HepG2 (cell line): ENCODE results near the gene IL1RL2. TPM values are rescaled to one million over a fixed set of nuclear protein-coding genes. Genes with fewer than 3 reads are reported as not detected.

Experiments used
- ATAC-seq: fragments of 200-7000 bp; cut with Tn5 transposase; 3 replicates; pipeline ENCODE4 v1.9.1; 2020; ENCODE audit warnings: mild to moderate bottlenecking, moderate library complexity
- BruUV-seq: library from RNA; stranded (reverse); fragments of 400-500 nt; replicated peaks from 2 replicates; lab custom pipeline; 2021; lab: Mats Ljungman, UMichigan
- CTCF ChIA-PET: fragments of 300-600 bp; formaldehyde crosslinking; extraction: SDS; loops from one replicate; lab custom pipeline; 2021; ENCODE audit warnings: low total read pairs, inconsistent platforms, low intra/inter-chr PET ratio; lab: Yijun Ruan, JAX
- POLR2A ChIA-PET: fragments of 350-600 bp; sonication (Branson Sonifier 250); formaldehyde crosslinking; loops from one replicate; lab custom pipeline; 2020; ENCODE audit warnings: antibody characterized with exemption, inconsistent platforms; lab: Yijun Ruan, JAX
- DNase-seq: peaks from one replicate; pipeline ENCODE4 v3.0.0-alpha.2; 2015; ENCODE audit warnings: low spot score
- FAIRE-seq: peaks from 3 replicates; lab custom pipeline; 2011; peaks lifted over from hg19 to GRCh38; lab: Jason Lieb, UNC
- H2AFZ ChIP-seq: one replicate; pipeline ENCODE4 v1.6.1; 2011; ENCODE audit warnings: low read length, inconsistent platforms
- H3K27ac ChIP-seq: fragments of 300-600 bp; 3 replicates; pipeline ENCODE4 v1.8.0; 2011; ENCODE audit warnings: mixed run types, mild to moderate bottlenecking, mixed read lengths, low read length, inconsistent platforms; ENCODE audit not compliant: insufficient read depth; ENCODE audit errors: extremely low read length
- H3K27me3 ChIP-seq, 2 experiments: fragments of 200-600 bp in 1 of 2; 2 replicates in 1 of 2; 3 replicates in 1 of 2; pipeline versions ENCODE4 v1.6.0 to v1.8.0; 2011; ENCODE audit warnings: low read length in 2 of 2, mild to moderate bottlenecking in 2 of 2, moderate library complexity in 2 of 2, inconsistent platforms in 1 of 2; ENCODE audit not compliant: insufficient read depth in 2 of 2, control insufficient read depth in 1 of 2
- H3K36me3 ChIP-seq, 2 experiments: fragments of 200-600 bp in 1 of 2; replicated peaks in 1 of 2; 2 replicates in 1 of 2; 3 replicates in 1 of 2; pipeline versions ENCODE4 v1.5.1 to v1.8.0; 2011; ENCODE audit warnings: low read length in 2 of 2, inconsistent platforms in 1 of 2; ENCODE audit not compliant: insufficient read depth in 2 of 2, control insufficient read depth in 1 of 2
- H3K4me1 ChIP-seq: 2 replicates; pipeline ENCODE4 v1.5.1; 2012; ENCODE audit warnings: low read length, inconsistent platforms; ENCODE audit not compliant: insufficient read depth
- H3K4me2 ChIP-seq: 2 replicates; pipeline ENCODE4 v1.6.0; 2011; ENCODE audit warnings: low read depth, low read length, inconsistent platforms
- H3K4me3 ChIP-seq, 3 experiments: fragments of 200-600 bp in 1 of 3; sonication (generic), shearing (Covaris generic) in 1 of 3; replicated peaks in 1 of 3; 2 replicates each; pipeline ENCODE4 v1.5.1; 2011 to 2016; ENCODE audit warnings: low read length in 3 of 3, inconsistent platforms in 2 of 3, low read depth in 2 of 3, mild to moderate bottlenecking in 2 of 3, control low read depth in 1 of 3, mixed read lengths in 1 of 3; ENCODE audit not compliant: insufficient read depth in 1 of 3
- H3K79me2 ChIP-seq: one replicate; pipeline ENCODE4 v1.6.1; 2011; ENCODE audit warnings: low read length, inconsistent platforms; ENCODE audit not compliant: insufficient read depth
- H3K9ac ChIP-seq: 2 replicates; pipeline ENCODE4 v1.6.0; 2011; ENCODE audit warnings: mild to moderate bottlenecking, low read depth, low read length, inconsistent platforms; ENCODE audit not compliant: insufficient read depth
- H3K9me3 ChIP-seq: 2 replicates; pipeline ENCODE4 v1.5.1; 2012; ENCODE audit warnings: mild to moderate bottlenecking, low read length
- H4K20me1 ChIP-seq: 2 replicates; pipeline ENCODE4 v1.6.0; 2011; ENCODE audit warnings: inconsistent platforms, mild to moderate bottlenecking, low read length, moderate library complexity; ENCODE audit not compliant: insufficient read depth
- ARNT2 ChIP-seq: sonication (generic); formaldehyde crosslinking; IDR thresholded peaks from 2 replicates; pipeline ENCODE4 v1.8.0; 2022; ENCODE audit warnings: mild to moderate bottlenecking, low read depth, missing genetic modification reagents, moderate library complexity
- CAMTA2 ChIP-seq: sonication (generic); formaldehyde crosslinking; IDR thresholded peaks from 2 replicates; pipeline ENCODE4 v1.4.0; 2020; ENCODE audit warnings: mild to moderate bottlenecking, missing genetic modification reagents, borderline replicate concordance
- FOXA1 ChIP-seq, 2 experiments: fragments of 450-650 bp in 1 of 2; sonication (generic) in 1 of 2; formaldehyde crosslinking in 1 of 2; IDR thresholded peaks; 2 replicates each; pipeline versions ENCODE4 v1.4.0 to v1.6.1; 2016 to 2020; ENCODE audit warnings: missing genetic modification reagents in 1 of 2
- FOXA3 ChIP-seq: IDR thresholded peaks from 2 replicates; pipeline ENCODE4 v1.6.1; 2016; ENCODE audit warnings: missing genetic modification reagents, missing compliant biosample characterization
- HNRNPK ChIP-seq: fragments of 200-400 bp; formaldehyde crosslinking; IDR thresholded peaks from 2 replicates; pipeline ENCODE4 v1.6.1; 2018; ENCODE audit warnings: low read length, low read depth, moderate library complexity, mild to moderate bottlenecking; ENCODE audit not compliant: poor library complexity, severe bottlenecking
- ZNF263 ChIP-seq: sonication (generic); formaldehyde crosslinking; IDR thresholded peaks from 2 replicates; pipeline ENCODE4 v1.4.0; 2020; ENCODE audit warnings: missing genetic modification reagents
- WGBS: methylation state at CpG from one replicate; pipeline ENCODE4 v1.1.6; 2017; ENCODE audit warnings: low lambda C conversion rate; 5-methylcytosine and 5-hydroxymethylcytosine counted together
- in situ Hi-C: cut with HindIII; loops from 2 replicates; pipeline ENCODE4 v1.10.0; 2017; ENCODE audit warnings: low pct_unique_long_range_greater_than_20kb; ENCODE audit not compliant: extremely low pct_ligation_motif_present
- intact Hi-C: fragments of 100-400 bp; cut with micrococcal nuclease; formaldehyde crosslinking; loops from one replicate; pipeline ENCODE4 v1.10.0; 2022; ENCODE audit not compliant: unreplicated experiment
- polyA plus RNA-seq, 8 experiments: library from polyadenylated mRNA; depleted of rRNA in 3 of 8; stranded (reverse) in 7 of 8; unstranded in 1 of 8; fragments of >200 nt; fragmentation: Illumina TruSeq in 4 of 8; extraction: Trizol in 4 of 8; gene quantifications; 2 replicates each; pipeline versions ENCODE4 v1.2.1 to v1.2.3, GENCODE V29; 2011 to 2016; ENCODE audit warnings: low read depth in 4 of 8, missing spikeins in 1 of 8, mixed read lengths in 1 of 8; ENCODE audit not compliant: insufficient read depth in 1 of 8
- total RNA-seq, 5 experiments: library from RNA; depleted of rRNA; stranded (reverse); fragments of >200 nt; fragmentation: Illumina TruSeq; extraction: Trizol; gene quantifications; 2 replicates each; pipeline ENCODE4 v1.2.3, GENCODE V29; 2016; ENCODE audit warnings: low read depth in 1 of 5
- TF ChIP-seq, protein P1 (sequence below): sonication (generic); formaldehyde crosslinking; conservative IDR thresholded peaks from 2 replicates; pipeline ENCODE4 v1.8.0; 2022; ENCODE audit warnings: missing genetic modification reagents

IL1RL2 gene
- total and polyA plus RNA-seq, 2 of the 13 experiments (the other 11 are each of a cell fraction or from before 2014, with no cell fraction given), result 0.03 TPM; not detected in 1

DNA sequence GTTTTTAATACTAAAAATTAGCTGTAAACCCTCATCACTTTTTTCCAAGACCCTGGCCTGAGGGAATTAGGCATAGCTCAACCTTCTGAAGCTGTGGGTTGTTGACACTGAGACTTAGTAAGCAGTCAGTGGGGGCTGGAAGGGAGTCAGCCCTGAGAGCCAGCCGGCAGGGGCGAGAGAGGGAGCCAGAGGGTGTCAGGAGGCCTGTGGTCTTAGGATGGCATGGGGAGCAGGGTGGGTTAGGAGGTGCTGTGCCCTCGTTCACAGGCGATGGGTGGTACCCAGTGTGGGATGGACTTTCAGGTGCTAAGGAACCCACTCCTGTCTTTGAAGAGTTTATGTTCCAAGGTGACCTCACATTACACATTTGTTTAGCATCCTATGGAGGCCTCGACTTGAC lies 49.3 kb downstream of the IL1RL2 start:
- ChIA-PET POLR2A (no interaction called here), CTCF (interaction anchor here (0.7 to 1.9 kb wide), 4 partner anchors 120 to 230 kb away, joined by 3 to 9 read pairs (median 4); partner anchors contain the start of gene IL18R1)
- in situ Hi-C loops (loop anchor here (5.0 to 10.0 kb wide), 2 partner anchors 214 to 351 kb away; no protein-coding TSS in a partner anchor), intact Hi-C loops (no loop called here)
- no peaks in the 10 kb centered on the region for H3K79me2 ChIP-seq
- no peaks in the 10 kb centered on the region for H3K36me3 ChIP-seq
- ATAC-seq (no peak), FAIRE-seq (no peak), DNase-seq (no peak)
- H3K9ac ChIP-seq, result no peak overlapping the region
- H3K27me3 ChIP-seq, result peaks cover 0 to 2% of the 10 kb centered on the region in 2 experiments; a peak in 1 of 5 replicates
- peak overlapping the region; percentile 54 for H3K4me2 ChIP-seq
- no peak overlapping the region for H2AFZ ChIP-seq
- H3K9me3 ChIP-seq, result no peaks in the 10 kb centered on the region
- WGBS, result 45% methylated on average over 5 of the region's 5 CpGs
- peaks cover 64% of the 10 kb centered on the region for H3K4me1 ChIP-seq
- no peak overlapping the region for H3K4me3 ChIP-seq
- TF ChIP-seq CAMTA2 (no peak), FOXA3 (CRISPR knock-in tag) (no peak), FOXA1 (IDR thresholded peaks at IDR 0.05) (no peak), FOXA1 (CRISPR knock-in tag; IDR thresholded peaks at IDR 0.05) (0 out of 2 replicates have a peak, but pooled peaks have one; percentile 4), ZNF263 (no peak), HNRNPK (no peak), ARNT2 (CRISPR knock-in tag) (no peak)
- TF ChIP-seq, protein P1, sequence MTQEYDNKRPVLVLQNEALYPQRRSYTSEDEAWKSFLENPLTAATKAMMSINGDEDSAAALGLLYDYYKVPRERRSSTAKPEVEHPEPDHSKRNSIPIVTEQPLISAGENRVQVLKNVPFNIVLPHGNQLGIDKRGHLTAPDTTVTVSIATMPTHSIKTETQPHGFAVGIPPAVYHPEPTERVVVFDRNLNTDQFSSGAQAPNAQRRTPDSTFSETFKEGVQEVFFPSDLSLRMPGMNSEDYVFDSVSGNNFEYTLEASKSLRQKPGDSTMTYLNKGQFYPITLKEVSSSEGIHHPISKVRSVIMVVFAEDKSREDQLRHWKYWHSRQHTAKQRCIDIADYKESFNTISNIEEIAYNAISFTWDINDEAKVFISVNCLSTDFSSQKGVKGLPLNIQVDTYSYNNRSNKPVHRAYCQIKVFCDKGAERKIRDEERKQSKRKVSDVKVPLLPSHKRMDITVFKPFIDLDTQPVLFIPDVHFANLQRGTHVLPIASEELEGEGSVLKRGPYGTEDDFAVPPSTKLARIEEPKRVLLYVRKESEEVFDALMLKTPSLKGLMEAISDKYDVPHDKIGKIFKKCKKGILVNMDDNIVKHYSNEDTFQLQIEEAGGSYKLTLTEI (CRISPR knock-in tag), result no peak
- H3K27ac ChIP-seq, result no peak overlapping the region
- no peaks in the 10 kb centered on the region for H4K20me1 ChIP-seq
- BruUV-seq, result no TSS peak
